Upper lobe of left lung (tissue), 6 donors: ENCODE measurements around the gene FAM13A. TPM values are rescaled to one million over a fixed set of nuclear protein-coding genes. Genes with fewer than 3 reads are reported as not detected.

Experiments used
- ATAC-seq, 2 donors: fragments of 200-7000 bp; cut with Tn5 transposase; one replicate each; pipeline ENCODE4 v1.9.1; 2022; ENCODE audit warnings: mild to moderate bottlenecking in 2 of 2, moderate library complexity in 2 of 2; ENCODE audit not compliant: low FRiP score in 2 of 2
- DNase-seq, 2 donors: peaks; one replicate each; pipeline ENCODE4 v3.0.0-alpha.2; 2019 to 2020
- H3K27ac ChIP-seq, 4 donors: fragments of 200-600 bp; sonication (generic); one replicate each; pipeline ENCODE4 v1.5.1; 2016 to 2019
- H3K27me3 ChIP-seq, 4 donors: fragments of 200-600 bp; sonication (generic); one replicate each; pipeline ENCODE4 v1.5.1; 2017 to 2019
- H3K36me3 ChIP-seq, 4 donors: fragments of 200-600 bp; sonication (generic); one replicate each; pipeline ENCODE4 v1.5.1; 2016 to 2019
- H3K4me1 ChIP-seq, 4 donors: fragments of 200-600 bp; sonication (generic); one replicate each; pipeline ENCODE4 v1.5.1; 2018 to 2019
- H3K4me3 ChIP-seq, 4 donors: fragments of 200-600 bp; sonication (generic); one replicate each; pipeline ENCODE4 v1.5.1; 2017 to 2019; ENCODE audit warnings: mild to moderate bottlenecking in 2 of 4, moderate library complexity in 1 of 4
- H3K9me3 ChIP-seq, 4 donors: fragments of 200-600 bp; sonication (generic); one replicate each; pipeline ENCODE4 v1.5.1; 2018 to 2019
- CTCF ChIP-seq, 6 experiments: fragments of 450-650 bp in 4 of 6; fragments of 200-600 bp in 2 of 6; sonication (generic) in 2 of 6; IDR thresholded peaks; one replicate each; pipeline ENCODE4 v1.5.1; 2016 to 2019; ENCODE audit warnings: antibody characterized with exemption in 6 of 6
- EP300 ChIP-seq, 4 donors: sonication (generic); formaldehyde crosslinking; IDR thresholded peaks; one replicate each; pipeline ENCODE4 v1.5.1; 2017; ENCODE audit warnings: antibody characterized with exemption in 4 of 4, control low read depth in 2 of 4
- POLR2A ChIP-seq, 4 donors: fragments of 450-650 bp; IDR thresholded peaks; one replicate each; pipeline ENCODE4 v1.5.1; 2016 to 2017; ENCODE audit warnings: antibody characterized with exemption in 4 of 4, mild to moderate bottlenecking in 2 of 4
- POLR2AphosphoS5 ChIP-seq, 2 donors: sonication (generic); formaldehyde crosslinking; IDR thresholded peaks; one replicate each; pipeline ENCODE4 v1.5.1; 2017; ENCODE audit warnings: antibody characterized with exemption in 2 of 2
- WGBS, 2 donors: methylation state at CpG; one replicate each; pipeline ENCODE4 v1.1.5; 2017 to 2018; 5-methylcytosine and 5-hydroxymethylcytosine counted together
- total RNA-seq, 6 donors: library from RNA; depleted of rRNA in 4 of 6; stranded (reverse); fragments of >200 nt in 4 of 6; gene quantifications; one replicate each; pipeline versions ENCODE4 v1.1.0 to v1.2.1, GENCODE V29; 2016 to 2021
- donor health status: DM: no; HTN: no; CAD: no; lungs with moderate emphysema.
- donor health status: DM: no; HTN: yes; CAD: no; lungs with severe emphysema.

FAM13A gene
- total RNA-seq, 6 donors from 2014 or later = 15.8 to 173 (median 34.1) TPM

GRCh38 chr4:88819818-88820697, 236.9 kb downstream of the FAM13A start:
- DNase-seq = no peak
- Histone ChIP-seq H3K9me3 (no peaks in the 10 kb centered on the region), H3K27me3 (no peaks in the 10 kb centered on the region), H3K36me3 (no peaks in the 10 kb centered on the region), H3K27ac (peak overlapping the region; percentile 78 to 88 (median 86)), H3K4me3 (peak overlapping the region; percentile 4 to 58 (median 50)), H3K4me1 (peaks cover 29 to 57% (median 39%) of the 10 kb centered on the region in 4 donors)
- no peak for ATAC-seq
- 58 to 60% methylated on average over 5 of the region's 5 CpGs for WGBS, 2 donors
- no peak for TF ChIP-seq POLR2A (IDR thresholded peaks at IDR 0.05)
- no peak for TF ChIP-seq CTCF (IDR thresholded peaks at IDR 0.05)
- TF ChIP-seq POLR2AphosphoS5 (IDR thresholded peaks at IDR 0.05) = no peak
- TF ChIP-seq EP300 (IDR thresholded peaks at IDR 0.05) = no peak

GRCh38 chr4:88818631-88819470, 238.1 kb downstream of the FAM13A start:
- Histone ChIP-seq H3K27ac (peak overlapping the region in 1 of 4 donors; percentile 84), H3K4me3 (no peak overlapping the region), H3K27me3 (no peaks in the 10 kb centered on the region), H3K36me3 (no peaks in the 10 kb centered on the region), H3K9me3 (no peaks in the 10 kb centered on the region), H3K4me1 (peaks cover 33 to 57% (median 41%) of the 10 kb centered on the region in 4 donors)
- ATAC-seq (peak in 1 of 2 donors; percentile 27), DNase-seq (peak in 1 of 2 donors; percentile 60)
- peak in 4 of 6 experiments; percentile 44 to 64 (median 48) for TF ChIP-seq CTCF (IDR thresholded peaks at IDR 0.05)
- TF ChIP-seq POLR2A (IDR thresholded peaks at IDR 0.05) = no peak
- WGBS, 2 donors = 33 to 44% methylated on average over 5 of the region's 5 CpGs

GRCh38 chr4:88817740-88818139, 239.2 kb downstream of the FAM13A start:
- DNase-seq = no peak
- Histone ChIP-seq H3K9me3 (no peaks in the 10 kb centered on the region), H3K27me3 (no peaks in the 10 kb centered on the region), H3K4me3 (no peak overlapping the region), H3K27ac (no peak overlapping the region), H3K4me1 (peaks cover 37 to 59% (median 44%) of the 10 kb centered on the region in 4 donors), H3K36me3 (no peaks in the 10 kb centered on the region)
- TF ChIP-seq POLR2AphosphoS5 (IDR thresholded peaks at IDR 0.05) (no peak), EP300 (IDR thresholded peaks at IDR 0.05) (no peak), CTCF (IDR thresholded peaks at IDR 0.05) (no peak), POLR2A (IDR thresholded peaks at IDR 0.05) (no peak)
- 90 to 92% methylated on average over 2 of the region's 2 CpGs for WGBS, 2 donors
- no peak for ATAC-seq

GRCh38 chr4:88816360-88816759, 240.6 kb downstream of the FAM13A start:
- Histone ChIP-seq H3K27me3 (no peaks in the 10 kb centered on the region), H3K9me3 (no peaks in the 10 kb centered on the region), H3K36me3 (no peaks in the 10 kb centered on the region), H3K27ac (no peak overlapping the region), H3K4me1 (peaks cover 39 to 60% (median 46%) of the 10 kb centered on the region in 4 donors), H3K4me3 (no peak overlapping the region)
- no peak for TF ChIP-seq CTCF (IDR thresholded peaks at IDR 0.05)
- TF ChIP-seq EP300 (IDR thresholded peaks at IDR 0.05) = no peak
- TF ChIP-seq POLR2A (IDR thresholded peaks at IDR 0.05) = no peak
- TF ChIP-seq POLR2AphosphoS5 (IDR thresholded peaks at IDR 0.05) = no peak
- ATAC-seq (no peak), DNase-seq (no peak)
- 52 to 54% methylated on average over 4 of the region's 4 CpGs for WGBS, 2 donors
